ENCODE data around the gene KLHL41.

KLHL41 gene

GRCh38 chr2:169504651-169505050, 4.9 kb upstream of the KLHL41 start:
- H3K4me3 ChIP-seq (replicated peaks; ENCODE audit: low read depth, low read length) = no peak overlapping the region
- DNase-seq (ENCODE audit: extremely low read depth, low read depth) = no peak
- TF ChIP-seq, protein P1, sequence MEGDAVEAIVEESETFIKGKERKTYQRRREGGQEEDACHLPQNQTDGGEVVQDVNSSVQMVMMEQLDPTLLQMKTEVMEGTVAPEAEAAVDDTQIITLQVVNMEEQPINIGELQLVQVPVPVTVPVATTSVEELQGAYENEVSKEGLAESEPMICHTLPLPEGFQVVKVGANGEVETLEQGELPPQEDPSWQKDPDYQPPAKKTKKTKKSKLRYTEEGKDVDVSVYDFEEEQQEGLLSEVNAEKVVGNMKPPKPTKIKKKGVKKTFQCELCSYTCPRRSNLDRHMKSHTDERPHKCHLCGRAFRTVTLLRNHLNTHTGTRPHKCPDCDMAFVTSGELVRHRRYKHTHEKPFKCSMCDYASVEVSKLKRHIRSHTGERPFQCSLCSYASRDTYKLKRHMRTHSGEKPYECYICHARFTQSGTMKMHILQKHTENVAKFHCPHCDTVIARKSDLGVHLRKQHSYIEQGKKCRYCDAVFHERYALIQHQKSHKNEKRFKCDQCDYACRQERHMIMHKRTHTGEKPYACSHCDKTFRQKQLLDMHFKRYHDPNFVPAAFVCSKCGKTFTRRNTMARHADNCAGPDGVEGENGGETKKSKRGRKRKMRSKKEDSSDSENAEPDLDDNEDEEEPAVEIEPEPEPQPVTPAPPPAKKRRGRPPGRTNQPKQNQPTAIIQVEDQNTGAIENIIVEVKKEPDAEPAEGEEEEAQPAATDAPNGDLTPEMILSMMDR (IDR thresholded peaks at IDR 0.05; ENCODE audit: low read depth, low read length, missing control alignments) = no peak

- no peak overlapping the region for H3K4me3 ChIP-seq (replicated peaks; ENCODE audit: low read depth, low read length)
- TF ChIP-seq, protein P1 (IDR thresholded peaks at IDR 0.05; ENCODE audit: low read depth, low read length, missing control alignments) = no peak
- peak; percentile 16 for DNase-seq (ENCODE audit: extremely low read depth, low read depth)
Observed at GRCh38 chr2:169507698-169508097, 1.8 kb upstream of the KLHL41 start.

GRCh38 chr2:169509955-169510354, 453 bp downstream of the KLHL41 start:
- no peak for DNase-seq (ENCODE audit: extremely low read depth, low read depth)
- TF ChIP-seq, protein P1 (IDR thresholded peaks at IDR 0.05; ENCODE audit: low read depth, low read length, missing control alignments) = no peak
- no peak overlapping the region for H3K4me3 ChIP-seq (replicated peaks; ENCODE audit: low read depth, low read length)

GRCh38 chr2:169510496-169510895, 994 bp downstream of the KLHL41 start:
- no peak for DNase-seq (ENCODE audit: extremely low read depth, low read depth)
- no peak overlapping the region for H3K4me3 ChIP-seq (replicated peaks; ENCODE audit: low read depth, low read length)
- TF ChIP-seq, protein P1 (IDR thresholded peaks at IDR 0.05; ENCODE audit: low read depth, low read length, missing control alignments) = no peak

DNA sequence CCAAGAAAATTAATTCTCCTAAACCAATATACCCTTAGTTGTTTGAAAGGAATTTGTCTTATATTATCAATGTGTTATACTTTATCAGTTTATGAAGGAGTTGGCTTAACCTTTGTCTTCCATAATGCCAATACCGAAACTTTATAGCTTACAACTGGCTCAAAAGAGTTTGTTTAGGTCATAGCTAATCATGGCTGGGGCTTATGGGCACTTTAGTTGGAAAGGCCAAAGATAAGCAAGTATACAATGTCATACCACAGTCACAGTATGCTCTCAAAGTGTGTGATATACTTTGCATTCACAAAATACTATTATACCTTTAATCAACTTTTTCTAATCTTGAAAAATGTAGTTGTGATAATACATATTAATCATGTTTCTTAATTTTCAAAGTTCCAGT, 2.3 kb downstream of the KLHL41 start:
- DNase-seq (ENCODE audit: extremely low read depth, low read depth) = no peak
- no peak overlapping the region for H3K4me3 ChIP-seq (replicated peaks; ENCODE audit: low read depth, low read length)
- TF ChIP-seq, protein P1 (IDR thresholded peaks at IDR 0.05; ENCODE audit: low read depth, low read length, missing control alignments) = no peak

- H3K4me3 ChIP-seq (replicated peaks; ENCODE audit: low read depth, low read length) = no peak overlapping the region
- DNase-seq (ENCODE audit: extremely low read depth, low read depth) = no peak
- TF ChIP-seq, protein P1 (IDR thresholded peaks at IDR 0.05; ENCODE audit: low read depth, low read length, missing control alignments) = no peak
Observed at GRCh38 chr2:169512525-169512924, 3.0 kb downstream of the KLHL41 start.

GRCh38 chr2:169513094-169513493, 3.6 kb downstream of the KLHL41 start:
- H3K4me3 ChIP-seq (replicated peaks; ENCODE audit: low read depth, low read length) = no peak overlapping the region
- DNase-seq (ENCODE audit: extremely low read depth, low read depth) = no peak
- TF ChIP-seq, protein P1 (IDR thresholded peaks at IDR 0.05; ENCODE audit: low read depth, low read length, missing control alignments) = no peak

All from HFF-Myc (cell line).